Activated T-helper 1 cell treated with anti-CD3 and anti-CD28 coated beads, Interleukin-12 subunit alpha, Interleukin-12 subunit beta, Interleukin-2, Interleukin-4 antibody, amounts not matched to agents 30 ng/mL and 10 ng/mL and 1 ng/mL, durations not matched to agents 14 hours and 24 hours and 36 hours (primary cell): ENCODE measurements around the gene MARK1. TPM values are rescaled to one million over a fixed set of nuclear protein-coding genes. Genes with fewer than 3 reads are reported as not detected.
"Not testable (repeated sequence)": the region's sequence is repeated elsewhere in the genome, so short reads cannot be mapped to it uniquely, and the experiment has no call there.

Source experiments
- DNase-seq: peaks from one replicate; pipeline ENCODE4 v3.0.0; 2021; ENCODE audit warnings: low spot score
- H3K27ac Mint-ChIP-seq: one replicate; pipeline ENCODE4 v1.8.0; 2021; ENCODE audit warnings: mild to moderate bottlenecking, mixed read lengths
- H3K27me3 Mint-ChIP-seq: one replicate; pipeline ENCODE4 v1.8.0; 2022; ENCODE audit warnings: mild to moderate bottlenecking, moderate library complexity, mixed read lengths; ENCODE audit not compliant: insufficient read depth
- H3K36me3 Mint-ChIP-seq: one replicate; pipeline ENCODE4 v1.8.0; 2021; ENCODE audit warnings: low read depth, mixed read lengths
- H3K4me1 Mint-ChIP-seq: one replicate; pipeline ENCODE4 v1.8.0; 2021; ENCODE audit warnings: low read depth, mixed read lengths
- H3K4me3 Mint-ChIP-seq: one replicate; pipeline ENCODE4 v1.8.0; 2021; ENCODE audit warnings: mild to moderate bottlenecking, moderate library complexity, mixed read lengths
- H3K9me3 Mint-ChIP-seq: one replicate; pipeline ENCODE4 v1.8.0; 2021; ENCODE audit warnings: mixed read lengths
- intact Hi-C: fragments of 100-400 bp; cut with micrococcal nuclease; formaldehyde crosslinking; loops from one replicate; pipeline ENCODE4 v1.15.1; 2024
- total RNA-seq: library from RNA; stranded (reverse); gene quantifications from 2 replicates; pipeline ENCODE4 v1.2.3, GENCODE V29; 2022

MARK1 gene
- total RNA-seq, 1 donor from 2014 or later, result not detected

GRCh38 chr1:220592714-220593113, 64.8 kb downstream of the MARK1 start:
- peaks cover 2% of the 10 kb centered on the region for H3K27me3 Mint-ChIP-seq
- no peak overlapping the region for H3K27ac Mint-ChIP-seq
- DNase-seq, result no peak
- intact Hi-C loops, result no loop called here
- H3K4me1 Mint-ChIP-seq, result no peaks in the 10 kb centered on the region
- H3K9me3 Mint-ChIP-seq, result no peaks in the 10 kb centered on the region
- H3K36me3 Mint-ChIP-seq, result no peaks in the 10 kb centered on the region
- no peak overlapping the region for H3K4me3 Mint-ChIP-seq

DNA sequence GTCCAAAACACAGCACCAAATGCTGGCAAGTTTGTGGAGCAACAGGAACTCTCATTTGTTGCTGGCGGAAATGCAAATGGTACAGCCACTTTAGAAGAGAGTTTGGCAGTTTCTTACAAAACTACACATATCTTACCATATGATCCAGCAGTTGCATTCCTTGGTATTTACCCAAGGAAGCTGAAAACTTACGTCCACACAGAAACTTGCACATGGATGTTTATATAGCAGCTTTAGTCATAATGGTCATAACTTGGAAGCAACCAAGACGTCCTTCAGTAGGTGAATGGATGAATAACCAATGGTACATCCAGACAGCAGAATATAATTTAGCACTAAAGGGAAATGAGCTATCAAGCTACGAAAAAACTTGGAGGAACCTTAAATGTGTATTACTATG, 66.4 kb downstream of the MARK1 start:
- no peak overlapping the region for H3K27ac Mint-ChIP-seq
- H3K27me3 Mint-ChIP-seq, result peaks cover 2% of the 10 kb centered on the region
- H3K9me3 Mint-ChIP-seq, result no peaks in the 10 kb centered on the region
- no peaks in the 10 kb centered on the region for H3K4me1 Mint-ChIP-seq
- intact Hi-C loops, result no loop called here
- no peak for DNase-seq
- no peak overlapping the region for H3K4me3 Mint-ChIP-seq
- H3K36me3 Mint-ChIP-seq, result no peaks in the 10 kb centered on the region

- H3K27ac Mint-ChIP-seq, result no peak overlapping the region
Measured at GRCh38 chr1:220595179-220595578, 67.2 kb downstream of the MARK1 start.

DNA sequence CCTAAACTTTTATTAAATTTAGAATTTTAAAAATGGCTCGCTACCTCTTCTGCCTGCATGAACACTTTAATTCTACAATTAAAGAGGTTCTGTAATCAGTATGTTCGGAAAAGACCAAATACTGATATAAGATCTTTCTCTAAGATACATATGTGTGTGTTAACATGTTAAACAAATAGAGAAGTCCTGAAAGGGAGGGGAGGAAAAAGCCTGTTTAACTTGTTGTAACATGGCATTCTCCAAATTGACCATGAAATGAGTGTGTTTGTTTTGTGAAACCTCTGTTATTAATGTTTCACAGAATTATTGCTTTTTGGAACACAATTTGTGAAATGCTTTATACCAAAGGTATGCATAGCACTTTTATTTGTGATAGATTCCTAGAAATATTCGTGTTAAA, 77.0 kb downstream of the MARK1 start:
- H3K36me3 Mint-ChIP-seq, result no peaks in the 10 kb centered on the region
- intact Hi-C loops, result no loop called here
- DNase-seq, result no peak
- H3K4me3 Mint-ChIP-seq, result no peak overlapping the region
- H3K4me1 Mint-ChIP-seq, result no peaks in the 10 kb centered on the region
- no peaks in the 10 kb centered on the region for H3K27me3 Mint-ChIP-seq
- no peaks in the 10 kb centered on the region for H3K9me3 Mint-ChIP-seq
- no peak overlapping the region for H3K27ac Mint-ChIP-seq

More at GRCh38 chr1:220595179-220595578, 67.2 kb downstream of the MARK1 start:
- no peaks in the 10 kb centered on the region for H3K36me3 Mint-ChIP-seq
- no peaks in the 10 kb centered on the region for H3K4me1 Mint-ChIP-seq
- intact Hi-C loops, result no loop called here
- no peak overlapping the region for H3K4me3 Mint-ChIP-seq
- no peaks in the 10 kb centered on the region for H3K9me3 Mint-ChIP-seq
- peaks cover 2% of the 10 kb centered on the region for H3K27me3 Mint-ChIP-seq
- no peak for DNase-seq

DNA sequence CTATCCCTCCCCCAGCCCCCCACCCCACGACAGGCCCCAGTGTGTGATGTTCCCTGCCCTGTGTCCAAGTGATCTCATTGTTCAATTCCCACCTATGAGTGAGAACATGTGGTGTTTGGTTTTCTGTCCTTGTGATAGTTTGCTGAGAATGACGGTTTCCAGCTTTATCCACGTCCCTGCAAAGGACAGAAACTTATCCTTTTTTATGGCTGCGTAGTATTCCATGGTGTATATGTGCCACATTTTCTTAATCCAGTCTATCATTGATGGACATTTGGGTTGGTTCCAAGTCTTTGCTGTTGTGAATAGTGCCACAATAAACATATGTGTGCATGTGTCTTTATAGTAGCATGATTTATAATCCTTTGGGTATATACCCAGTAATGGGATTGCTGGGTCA, 77.7 kb downstream of the MARK1 start:
- H3K27ac Mint-ChIP-seq, H3K9me3 Mint-ChIP-seq, H3K27me3 Mint-ChIP-seq, DNase-seq, H3K36me3 Mint-ChIP-seq, H3K4me3 Mint-ChIP-seq, H3K4me1 Mint-ChIP-seq, intact Hi-C loops: not testable (repeated sequence)

DNA sequence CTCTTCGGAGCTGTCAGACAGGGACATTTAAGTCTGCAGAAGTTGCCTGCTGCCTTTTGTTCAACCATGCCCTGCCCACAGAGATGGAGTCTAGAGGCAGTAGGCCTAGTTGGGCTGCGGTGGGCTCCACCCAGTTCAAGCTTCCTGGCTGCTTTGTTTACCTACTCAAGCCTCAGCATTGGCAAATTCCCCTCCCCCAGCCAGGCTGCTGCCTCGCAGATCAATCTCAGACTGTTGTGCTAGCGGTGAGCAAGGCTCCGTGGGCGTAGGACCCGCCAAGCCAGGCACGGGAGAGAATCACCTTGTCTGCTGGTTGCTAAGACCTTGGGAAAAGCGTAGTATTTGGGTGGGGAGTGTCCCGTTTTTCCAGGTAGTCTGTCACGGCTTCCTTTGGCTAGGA, 83.2 kb downstream of the MARK1 start:
- DNase-seq, H3K36me3 Mint-ChIP-seq, H3K27ac Mint-ChIP-seq, H3K9me3 Mint-ChIP-seq, H3K4me1 Mint-ChIP-seq, H3K4me3 Mint-ChIP-seq, H3K27me3 Mint-ChIP-seq, intact Hi-C loops: not testable (repeated sequence)

DNA sequence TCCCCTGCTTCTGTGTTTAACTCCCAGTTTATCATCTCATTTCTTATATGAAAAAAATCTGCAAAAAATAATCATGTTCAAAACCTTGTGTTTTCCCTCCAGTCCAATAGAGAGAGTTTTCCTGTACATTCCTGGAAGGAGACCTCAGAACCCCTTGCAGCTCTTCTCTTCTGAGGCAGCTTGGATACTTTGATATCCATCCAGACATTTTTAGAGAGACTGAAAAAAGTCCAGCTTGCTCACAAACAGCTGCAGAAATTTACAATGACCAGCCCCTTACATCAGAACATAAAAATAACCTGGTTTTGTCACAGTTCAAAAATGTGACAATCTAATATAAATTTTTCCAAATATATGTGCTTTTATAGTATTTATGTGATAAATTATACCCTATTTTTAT, 88.9 kb downstream of the MARK1 start:
- Mint-ChIP-seq H3K4me1 (no peaks in the 10 kb centered on the region), H3K27ac (no peak overlapping the region), H3K36me3 (no peaks in the 10 kb centered on the region), H3K4me3 (no peak overlapping the region), H3K9me3 (no peaks in the 10 kb centered on the region), H3K27me3 (no peaks in the 10 kb centered on the region)
- DNase-seq, result no peak
- intact Hi-C loops, result no loop called here

- no peak overlapping the region for H3K27ac Mint-ChIP-seq
- intact Hi-C loops, result no loop called here
- peaks cover 3% of the 10 kb centered on the region for H3K27me3 Mint-ChIP-seq
- no peaks in the 10 kb centered on the region for H3K4me1 Mint-ChIP-seq
- no peaks in the 10 kb centered on the region for H3K36me3 Mint-ChIP-seq
- H3K9me3 Mint-ChIP-seq, result no peaks in the 10 kb centered on the region
- no peak overlapping the region for H3K4me3 Mint-ChIP-seq
- no peak for DNase-seq
Measured at GRCh38 chr1:220628431-220628830, 100.5 kb downstream of the MARK1 start.

DNA sequence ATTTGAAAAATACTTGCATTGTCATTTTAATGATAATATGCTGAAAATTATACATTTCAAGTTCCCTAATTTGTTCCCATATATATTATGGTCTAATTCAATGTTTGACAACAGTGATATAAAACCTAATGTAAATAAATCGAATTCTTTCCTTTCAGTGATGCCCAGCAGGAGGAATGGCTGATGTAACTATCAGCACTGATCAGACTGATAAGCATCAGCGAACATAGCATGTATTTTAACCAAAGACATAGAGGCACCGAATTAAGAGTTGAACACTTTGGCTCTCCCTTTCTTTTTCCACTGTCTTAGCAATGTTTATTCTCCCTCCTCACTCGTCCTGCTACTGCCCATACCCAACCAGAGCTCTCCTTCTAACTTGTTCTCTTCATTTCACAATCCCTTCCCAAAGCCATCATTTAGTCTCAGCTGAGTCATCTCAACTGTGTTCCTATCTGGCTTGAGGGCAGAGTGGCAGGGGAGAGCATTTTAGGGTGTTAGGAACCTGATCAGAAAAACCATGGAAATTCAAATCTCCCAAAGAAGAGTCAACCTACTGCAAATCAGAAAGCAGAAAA, 103.4 kb downstream of the MARK1 start:
- DNase-seq, result no peak
- Mint-ChIP-seq H3K4me3 (no peak overlapping the region), H3K9me3 (no peaks in the 10 kb centered on the region), H3K27me3 (peaks cover 4% of the 10 kb centered on the region), H3K4me1 (no peaks in the 10 kb centered on the region), H3K27ac (no peak overlapping the region), H3K36me3 (no peaks in the 10 kb centered on the region)
- intact Hi-C loops, result no loop called here

DNA sequence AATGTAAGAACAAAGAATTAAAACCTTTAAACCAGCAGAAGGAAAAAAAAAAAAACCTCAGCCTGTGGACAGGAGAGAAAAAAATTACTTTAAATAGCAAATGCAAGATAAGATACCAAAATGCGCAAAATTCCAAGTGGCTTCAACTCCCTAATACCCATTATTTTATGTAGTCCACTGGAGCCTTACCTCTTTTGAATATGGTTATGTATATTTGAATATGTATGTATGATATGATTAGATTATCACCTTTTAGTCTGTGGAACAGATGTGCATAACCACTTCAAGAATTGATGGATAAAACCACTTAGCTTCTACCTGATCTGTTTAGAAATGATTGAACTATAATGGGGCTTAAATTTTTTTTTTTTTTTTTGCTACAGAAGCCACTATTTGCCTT, 109.8 kb downstream of the MARK1 start:
- Mint-ChIP-seq H3K4me3 (no peak overlapping the region), H3K9me3 (no peaks in the 10 kb centered on the region), H3K4me1 (no peaks in the 10 kb centered on the region), H3K36me3 (no peaks in the 10 kb centered on the region), H3K27ac (no peak overlapping the region), H3K27me3 (peaks cover 5% of the 10 kb centered on the region)
- no peak for DNase-seq
- intact Hi-C loops, result no loop called here

DNA sequence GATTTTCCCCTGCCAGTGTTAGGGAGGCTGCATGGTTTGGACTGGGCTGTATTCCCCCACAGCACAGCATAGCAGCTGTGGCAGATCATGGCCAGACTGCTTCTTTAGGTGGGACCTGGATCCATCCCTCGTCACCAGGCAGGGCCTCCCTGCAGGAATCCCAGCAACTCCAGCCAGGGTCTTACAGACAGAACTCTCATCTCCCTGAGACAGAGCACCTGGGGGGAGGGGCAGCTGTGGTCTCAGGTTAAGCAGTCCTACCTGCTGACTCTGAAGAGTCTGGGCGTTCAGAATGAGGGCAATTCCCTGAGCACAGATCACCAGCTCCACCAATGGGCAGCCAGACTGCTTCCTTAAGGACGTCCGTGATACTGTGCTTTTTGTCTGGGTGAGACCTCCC, 114.3 kb downstream of the MARK1 start:
- no peaks in the 10 kb centered on the region for H3K36me3 Mint-ChIP-seq
- H3K27ac Mint-ChIP-seq, result no peak overlapping the region
- peaks cover 7% of the 10 kb centered on the region for H3K27me3 Mint-ChIP-seq
- no peaks in the 10 kb centered on the region for H3K9me3 Mint-ChIP-seq
- intact Hi-C loops, result no loop called here
- no peak overlapping the region for H3K4me3 Mint-ChIP-seq
- no peak for DNase-seq
- no peaks in the 10 kb centered on the region for H3K4me1 Mint-ChIP-seq

DNA sequence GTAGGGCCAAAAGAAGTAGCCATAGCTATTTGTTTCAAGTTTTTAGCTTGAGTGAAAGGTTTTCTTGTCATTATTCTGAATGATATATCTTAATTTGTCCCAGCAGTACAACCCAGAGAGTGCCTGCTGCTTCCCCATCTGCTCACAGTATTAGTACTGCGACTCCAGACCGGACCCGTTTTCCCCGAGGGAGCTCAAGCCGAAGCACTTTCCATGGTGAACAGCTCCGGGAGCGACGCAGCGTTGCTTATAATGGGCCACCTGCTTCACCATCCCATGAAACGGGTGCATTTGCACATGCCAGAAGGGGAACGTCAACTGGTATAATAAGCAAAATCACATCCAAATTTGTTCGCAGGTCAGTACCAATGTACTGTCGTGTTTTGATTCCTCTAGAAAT, 125.1 kb downstream of the MARK1 start:
- no peak for DNase-seq
- Mint-ChIP-seq H3K27ac (no peak overlapping the region), H3K9me3 (no peaks in the 10 kb centered on the region), H3K27me3 (peaks cover 2% of the 10 kb centered on the region), H3K4me1 (no peaks in the 10 kb centered on the region), H3K4me3 (no peak overlapping the region), H3K36me3 (no peaks in the 10 kb centered on the region)
- intact Hi-C loops, result no loop called here

GRCh38 chr1:220655509-220655908, 127.6 kb downstream of the MARK1 start:
- intact Hi-C loops, result no loop called here
- no peaks in the 10 kb centered on the region for H3K9me3 Mint-ChIP-seq
- no peaks in the 10 kb centered on the region for H3K36me3 Mint-ChIP-seq
- DNase-seq, result no peak
- H3K27me3 Mint-ChIP-seq, result peaks cover 2% of the 10 kb centered on the region
- no peak overlapping the region for H3K27ac Mint-ChIP-seq
- no peaks in the 10 kb centered on the region for H3K4me1 Mint-ChIP-seq
- H3K4me3 Mint-ChIP-seq, result no peak overlapping the region
